Uterus (tissue), 2 donors: ENCODE results near the gene CPLANE2.

Experiments
- CTCF ChIP-seq, 4 experiments: fragments of 200-600 bp in 2 of 4; fragments of 450-650 bp in 2 of 4; sonication (generic) in 2 of 4; IDR thresholded peaks; one replicate each; pipeline ENCODE4 v1.5.1; 2016 to 2019; ENCODE audit warnings: antibody characterized with exemption in 4 of 4, mild to moderate bottlenecking in 2 of 4, moderate library complexity in 1 of 4
- POLR2A ChIP-seq, 2 donors: fragments of 450-650 bp; IDR thresholded peaks; one replicate each; pipeline ENCODE4 v1.6.1; 2016; ENCODE audit warnings: antibody characterized with exemption in 2 of 2, mild to moderate bottlenecking in 1 of 2, moderate library complexity in 1 of 2

- no peak for TF ChIP-seq CTCF (IDR thresholded peaks at IDR 0.05)
- no peak for TF ChIP-seq POLR2A (IDR thresholded peaks at IDR 0.05)
These were observed 14.4 kb upstream of the CPLANE2 start for GRCh38 chr1:16251381-16251780.
